ENCODE measurements around the gene SNU13.
"Not testable (repeated sequence)": the region's sequence is repeated elsewhere in the genome, so short reads cannot be mapped to it uniquely, and the experiment has no call there.

SNU13 gene

GRCh38 chr22:41688365-41689211 lies at the start of gene SNU13:
Gene SNU13, minus strand, starts transcription at chr22:41688867. Its CDS starts 71 bp downstream, at chr22:41688796.
- peak; percentile 71 for DNase-seq (ENCODE audit: low read depth, low spot score)

GRCh38 chr22:41733241-41733640 lies 44.6 kb upstream of the SNU13 start:
- DNase-seq (ENCODE audit: low read depth, low spot score), result not testable (repeated sequence)

GRCh38 chr22:41732096-41732772 lies 43.6 kb upstream of the SNU13 start:
- DNase-seq (ENCODE audit: low read depth, low spot score), result no peak

- no peak for DNase-seq (ENCODE audit: low read depth, low spot score)
Observed at GRCh38 chr22:41731609-41732008, 42.9 kb upstream of the SNU13 start.

GRCh38 chr22:41725510-41726110 lies 36.9 kb upstream of the SNU13 start:
- DNase-seq (ENCODE audit: low read depth, low spot score), result no peak

GRCh38 chr22:41722496-41722895 lies 33.8 kb upstream of the SNU13 start:
- no peak for DNase-seq (ENCODE audit: low read depth, low spot score)

- DNase-seq (ENCODE audit: low read depth, low spot score), result no peak
Observed at GRCh38 chr22:41713004-41713403, 24.3 kb upstream of the SNU13 start.

GRCh38 chr22:41709341-41709740 lies 20.7 kb upstream of the SNU13 start:
- no peak for DNase-seq (ENCODE audit: low read depth, low spot score)

GRCh38 chr22:41702763-41703162 lies 14.1 kb upstream of the SNU13 start:
- no peak for DNase-seq (ENCODE audit: low read depth, low spot score)

GRCh38 chr22:41700108-41700364 lies 11.4 kb upstream of the SNU13 start:
- DNase-seq (ENCODE audit: low read depth, low spot score), result no peak

GRCh38 chr22:41699264-41700107 lies 10.8 kb upstream of the SNU13 start, which contains the start of gene MEI1:
Gene MEI1, plus strand, starts transcription at chr22:41699503. Its CDS starts 36 bp downstream, at chr22:41699539.
- no peak for DNase-seq (ENCODE audit: low read depth, low spot score)

- DNase-seq (ENCODE audit: low read depth, low spot score), result peak; percentile 52
Observed at GRCh38 chr22:41697126-41697775, 8.6 kb upstream of the SNU13 start.

- no peak for DNase-seq (ENCODE audit: low read depth, low spot score)
Observed at GRCh38 chr22:41696703-41697102, 8.0 kb upstream of the SNU13 start.

- DNase-seq (ENCODE audit: low read depth, low spot score), result no peak
Observed at GRCh38 chr22:41695211-41695610, 6.5 kb upstream of the SNU13 start.

- no peak for DNase-seq (ENCODE audit: low read depth, low spot score)
Observed at GRCh38 chr22:41690476-41690875, 1.8 kb upstream of the SNU13 start.

GRCh38 chr22:41687901-41688364 lies 734 bp downstream of the SNU13 start:
- DNase-seq (ENCODE audit: low read depth, low spot score), result no peak

- not testable (repeated sequence) for DNase-seq (ENCODE audit: low read depth, low spot score)
Observed at GRCh38 chr22:41686890-41687289, 1.8 kb downstream of the SNU13 start.

GRCh38 chr22:41684194-41684593 lies 4.5 kb downstream of the SNU13 start:
- DNase-seq (ENCODE audit: low read depth, low spot score), result no peak

- no peak for DNase-seq (ENCODE audit: low read depth, low spot score)
Observed at GRCh38 chr22:41683616-41684015, 5.1 kb downstream of the SNU13 start.

GRCh38 chr22:41683052-41683451 lies 5.6 kb downstream of the SNU13 start:
- no peak for DNase-seq (ENCODE audit: low read depth, low spot score)

Measured in iPS DF 19.7 (cell line).